Lung (tissue), 12 donors: ENCODE measurements around the gene DTNB. TPM values are rescaled to one million over a fixed set of nuclear protein-coding genes. Genes with fewer than 3 reads are reported as not detected.

Source experiments
- ATAC-seq: fragments of 200-7000 bp; cut with Tn5 transposase; one replicate; pipeline ENCODE4 v1.9.1; 2020; ENCODE audit warnings: moderate number of reproducible peaks; ENCODE audit not compliant: insufficient read depth, low FRiP score
- DNase-seq, 3 donors: peaks; one replicate each; pipeline ENCODE4 v3.0.0-alpha.2; 2013 to 2017
- H3K27ac ChIP-seq, 2 donors: one replicate each; pipeline ENCODE4 v1.5.1; 2013; ENCODE audit warnings: mild to moderate bottlenecking in 2 of 2, moderate library complexity in 2 of 2, control low read depth in 1 of 2, inconsistent platforms in 1 of 2, low read depth in 1 of 2, low read length in 1 of 2
- H3K27me3 ChIP-seq, 3 donors: one replicate each; pipeline ENCODE4 v1.5.1; 2013; ENCODE audit warnings: low read length in 2 of 3; ENCODE audit not compliant: control insufficient read depth in 3 of 3, insufficient read depth in 3 of 3
- H3K36me3 ChIP-seq, 4 donors: one replicate each; pipeline ENCODE4 v1.5.1; 2013; ENCODE audit warnings: low read length in 4 of 4, mild to moderate bottlenecking in 1 of 4, moderate library complexity in 1 of 4; ENCODE audit not compliant: control insufficient read depth in 4 of 4, insufficient read depth in 4 of 4
- H3K4me1 ChIP-seq, 5 donors: one replicate each; pipeline ENCODE4 v1.5.1; 2013; ENCODE audit warnings: low read length in 5 of 5, mild to moderate bottlenecking in 2 of 5, moderate library complexity in 1 of 5; ENCODE audit not compliant: control insufficient read depth in 5 of 5, insufficient read depth in 5 of 5
- H3K4me3 ChIP-seq: one replicate; pipeline ENCODE4 v1.5.1; 2013; ENCODE audit warnings: mild to moderate bottlenecking, control low read depth, moderate library complexity
- H3K9ac ChIP-seq, 2 donors: one replicate each; pipeline ENCODE4 v1.5.1; 2013; ENCODE audit warnings: low read length in 2 of 2, control low read depth in 1 of 2; ENCODE audit not compliant: insufficient read depth in 1 of 2
- H3K9me3 ChIP-seq, 4 donors: one replicate each; pipeline ENCODE4 v1.5.1; 2013; ENCODE audit warnings: low read length in 3 of 4, mild to moderate bottlenecking in 1 of 4, moderate library complexity in 1 of 4; ENCODE audit not compliant: control insufficient read depth in 4 of 4, insufficient read depth in 3 of 4
- CTCF ChIP-seq: IDR thresholded peaks from 2 replicates; pipeline ENCODE4 v1.5.1; 2012; ENCODE audit warnings: mild to moderate bottlenecking; ENCODE audit errors: control extremely low read depth, extremely low read depth
- WGBS, 2 donors: extraction: QIAGEN DNeasy Blood & Tissue Kit; methylation state at CpG; one replicate each; pipeline ENCODE4 v1.1.7; 2013; 5-methylcytosine and 5-hydroxymethylcytosine counted together
- polyA plus RNA-seq, 2 donors: library from polyadenylated mRNA; stranded (reverse); fragments of 200-250 nt; gene quantifications; one replicate each; pipeline ENCODE4 v1.2.1, GENCODE V29; 2013
- total RNA-seq, 2 donors: library from RNA; depleted of rRNA in 1 of 2; stranded (reverse); fragments of >200 nt in 1 of 2; gene quantifications; one replicate each; pipeline ENCODE4 v1.2.1, GENCODE V29; 2014 to 2021
- donor health status: control.
- donor health status: control.
- donor health status: Bipolar disorder and iron deficiency.
- donor health status: healthy.
- donor health status: DM: yes; HTN: yes; CAD: no.

DTNB gene
- total and polyA plus RNA-seq, 4 donors, result 10.1 to 35.2 (median 20.4) TPM

DNA sequence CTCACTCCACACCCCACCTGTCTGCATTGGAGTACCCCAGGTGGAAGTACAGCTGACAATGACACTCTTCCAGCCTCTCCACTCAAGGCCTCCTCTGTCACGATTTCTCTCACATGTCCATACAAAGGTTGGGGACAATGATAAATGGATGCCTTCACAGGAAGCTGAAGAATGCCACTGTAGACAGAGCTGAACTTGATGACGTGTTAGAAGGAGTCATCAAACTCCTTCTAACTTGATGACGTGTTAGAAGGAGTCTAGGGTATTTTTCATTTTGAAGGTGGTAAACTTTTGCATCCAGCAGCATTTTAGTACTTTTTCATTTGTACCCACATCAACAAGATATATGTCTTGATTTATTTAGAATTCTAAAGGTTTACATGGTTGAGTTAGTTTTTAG lies 168.2 kb downstream of the DTNB start:
- WGBS, 2 donors, result 83 to 89% methylated on average over 3 of the region's 3 CpGs

GRCh38 chr2:25504266-25504665 lies 169.1 kb downstream of the DTNB start:
- 93 to 95% methylated on average over 2 of the region's 2 CpGs for WGBS, 2 donors
- ATAC-seq, result no peak

More for the DNA sequence above, 168.2 kb downstream of the DTNB start:
- H3K9me3 ChIP-seq, result no peaks in the 10 kb centered on the region
- ATAC-seq (no peak), DNase-seq (no peak)
- H3K36me3 ChIP-seq, result no peaks in the 10 kb centered on the region
- H3K27me3 ChIP-seq, result no peaks in the 10 kb centered on the region
- no peak overlapping the region for H3K4me3 ChIP-seq
- H3K9ac ChIP-seq, result no peak overlapping the region
- TF ChIP-seq CTCF, result no peak
- no peaks in the 10 kb centered on the region for H3K4me1 ChIP-seq
- H3K27ac ChIP-seq, result no peak overlapping the region

DNA sequence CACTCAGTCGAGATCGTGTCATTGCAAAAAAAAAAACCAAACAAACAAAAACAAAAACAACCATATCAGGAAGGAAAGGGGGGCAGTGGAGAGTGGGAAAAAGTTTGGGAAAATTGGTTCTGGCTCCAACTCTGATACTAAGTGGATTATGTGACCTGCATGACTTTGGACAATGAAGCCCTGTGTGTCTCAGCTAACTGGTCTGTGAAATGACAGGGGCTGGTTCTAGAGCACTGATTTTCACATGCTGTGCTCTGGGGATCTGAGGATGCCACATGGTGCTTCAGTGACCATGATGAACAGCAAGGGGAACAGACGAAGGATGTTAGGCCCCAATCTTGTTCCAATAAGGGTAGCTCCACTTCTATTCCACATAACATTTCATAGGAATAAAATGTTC lies 174.2 kb downstream of the DTNB start:
- H3K4me1 ChIP-seq, result no peaks in the 10 kb centered on the region
- 96% methylated on average over 3 of the region's 3 CpGs for WGBS, 2 donors

More at GRCh38 chr2:25504266-25504665, 169.1 kb downstream of the DTNB start:
- no peak overlapping the region for H3K9ac ChIP-seq
- no peak overlapping the region for H3K27ac ChIP-seq
- no peak for DNase-seq
- no peaks in the 10 kb centered on the region for H3K27me3 ChIP-seq
- H3K4me1 ChIP-seq, result no peaks in the 10 kb centered on the region
- H3K4me3 ChIP-seq, result no peak overlapping the region
- no peaks in the 10 kb centered on the region for H3K36me3 ChIP-seq
- TF ChIP-seq CTCF, result no peak
- no peaks in the 10 kb centered on the region for H3K9me3 ChIP-seq

More for the DNA sequence above, 174.2 kb downstream of the DTNB start:
- no peak for TF ChIP-seq CTCF
- Histone ChIP-seq H3K27ac (no peak overlapping the region), H3K4me3 (no peak overlapping the region), H3K27me3 (no peaks in the 10 kb centered on the region), H3K9me3 (no peaks in the 10 kb centered on the region), H3K36me3 (no peaks in the 10 kb centered on the region), H3K9ac (no peak overlapping the region)
- ATAC-seq, result no peak
- DNase-seq, result no peak
